Astrocyte of the spinal cord (primary cell): ENCODE data around the gene NUBP2.

ENCODE experiments used
- DNase-seq: peaks from one replicate; pipeline ENCODE4 v3.0.0; 2011; ENCODE audit warnings: low read depth, low spot score
- H3K4me3 ChIP-seq: 2 replicates; pipeline ENCODE4 v1.5.1; 2011; ENCODE audit warnings: low read depth, mild to moderate bottlenecking, low read length, moderate library complexity
- CTCF ChIP-seq: IDR thresholded peaks from 2 replicates; pipeline ENCODE4 v1.5.1; 2012; ENCODE audit warnings: low read depth, mild to moderate bottlenecking, low read length, inconsistent platforms
- in situ Hi-C: cut with HindIII; loops from 2 replicates; pipeline ENCODE4 v1.10.0; 2017; ENCODE audit warnings: low sequenced_read_pairs

The NUBP2 gene

GRCh38 chr16:1816396-1817275 is 33.9 kb downstream of the NUBP2 start:
- TF ChIP-seq CTCF: no peak
- no peak overlapping the region for H3K4me3 ChIP-seq
- in situ Hi-C loops: no loop called here
- no peak for DNase-seq

DNA sequence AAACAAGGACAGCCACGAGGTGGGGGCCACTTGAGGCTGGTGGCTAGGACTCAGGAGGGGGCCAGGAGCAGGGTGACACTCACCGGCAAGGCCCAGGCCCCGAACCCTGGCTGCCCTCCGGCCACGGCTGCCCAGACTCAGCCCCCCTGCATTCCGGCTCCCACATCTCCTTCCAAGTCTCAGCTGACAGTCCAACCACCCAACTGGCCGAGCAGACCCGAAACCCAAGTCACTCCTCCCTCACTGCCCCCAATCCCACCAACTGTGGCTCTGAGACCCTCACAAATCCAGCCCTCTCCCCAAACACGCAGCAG is 34.5 kb downstream of the NUBP2 start:
- in situ Hi-C loops: no loop called here
- TF ChIP-seq CTCF: no peak
- DNase-seq: no peak
- H3K4me3 ChIP-seq: no peak overlapping the region

DNA sequence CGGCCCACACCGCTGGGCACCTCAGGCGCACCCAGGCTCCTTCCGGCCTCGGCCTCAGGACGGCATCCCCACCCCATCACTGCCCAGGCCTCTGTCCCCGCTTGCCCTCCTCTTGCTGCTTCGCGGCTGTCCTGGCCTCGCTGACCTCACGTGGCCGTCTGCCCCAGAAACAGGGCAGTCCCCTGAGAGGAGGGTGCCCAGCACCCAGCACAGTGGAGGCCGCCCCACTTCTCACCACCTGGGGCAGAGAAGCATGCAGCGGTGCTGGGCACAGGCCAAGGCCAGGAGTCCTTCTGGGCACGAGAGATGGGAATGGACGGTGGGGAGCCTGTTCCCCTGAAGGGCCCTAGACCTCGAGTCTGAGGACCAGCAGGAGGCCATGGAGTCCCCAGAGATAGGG is 35.0 kb downstream of the NUBP2 start:
- in situ Hi-C loops: no loop called here
- TF ChIP-seq CTCF: no peak
- DNase-seq: no peak
- no peak overlapping the region for H3K4me3 ChIP-seq

GRCh38 chr16:1818204-1818872 is 35.6 kb downstream of the NUBP2 start:
- no peak for DNase-seq
- in situ Hi-C loops: no loop called here
- no peak overlapping the region for H3K4me3 ChIP-seq
- TF ChIP-seq CTCF: no peak

DNA sequence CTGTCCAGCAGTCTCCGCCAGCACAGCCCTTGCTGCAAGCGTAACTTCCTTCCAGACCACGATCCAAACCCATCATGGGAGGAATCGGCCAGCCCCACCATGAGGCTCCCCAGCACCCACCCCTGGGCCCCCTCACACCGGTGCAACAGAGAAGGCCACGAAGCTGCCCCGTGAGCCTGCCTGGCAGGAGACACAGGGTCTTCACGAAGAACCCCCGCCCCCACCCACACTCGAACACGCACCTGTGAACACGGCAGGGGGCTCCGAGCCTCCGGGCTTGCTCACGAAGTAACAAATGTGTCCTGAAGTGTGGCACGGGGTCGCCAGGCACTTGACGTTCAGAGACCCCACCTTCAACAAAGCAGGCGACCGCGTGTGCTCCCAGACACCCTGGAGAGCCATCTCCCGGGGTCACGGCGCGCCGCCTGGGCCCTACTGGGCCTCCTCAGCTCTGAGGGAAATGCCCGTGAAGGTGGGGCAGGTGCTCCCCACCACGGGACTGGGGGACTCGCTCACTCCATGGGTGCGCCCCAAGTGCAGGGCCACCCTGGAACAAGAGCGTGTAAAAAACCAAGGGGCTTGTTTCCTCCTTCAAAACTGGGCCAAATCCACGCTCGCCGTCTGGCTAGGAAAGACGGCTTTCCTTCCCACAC is 36.2 kb downstream of the NUBP2 start:
- no peak overlapping the region for H3K4me3 ChIP-seq
- in situ Hi-C loops: no loop called here
- no peak for DNase-seq
- no peak for TF ChIP-seq CTCF

DNA sequence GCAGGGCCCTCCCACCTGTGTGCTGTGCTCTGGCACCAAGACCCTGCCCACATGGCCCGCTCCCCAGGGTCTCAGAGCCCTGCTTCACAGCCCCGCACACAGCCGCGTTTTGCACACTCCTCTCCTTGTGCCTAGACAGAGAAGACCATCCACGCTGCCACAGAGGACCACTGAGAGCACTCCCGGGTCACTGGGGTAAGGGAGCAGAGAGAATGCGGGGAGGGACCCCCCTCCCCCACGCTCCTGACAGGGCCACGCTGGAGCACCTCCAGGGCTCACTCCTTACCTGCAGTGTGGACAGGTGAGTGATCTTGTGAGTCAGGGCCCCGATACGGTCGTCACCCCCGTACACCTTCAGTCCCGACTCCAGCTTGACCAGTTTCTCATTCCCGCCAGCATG is 36.9 kb downstream of the NUBP2 start:
- no peak overlapping the region for H3K4me3 ChIP-seq
- no peak for TF ChIP-seq CTCF
- no peak for DNase-seq
- in situ Hi-C loops: no loop called here
